ENCODE results near the gene KANTR.
"Not testable (repeated sequence)": the region's sequence is repeated elsewhere in the genome, so short reads cannot be mapped to it uniquely, and the experiment has no call there.

The KANTR gene

DNA sequence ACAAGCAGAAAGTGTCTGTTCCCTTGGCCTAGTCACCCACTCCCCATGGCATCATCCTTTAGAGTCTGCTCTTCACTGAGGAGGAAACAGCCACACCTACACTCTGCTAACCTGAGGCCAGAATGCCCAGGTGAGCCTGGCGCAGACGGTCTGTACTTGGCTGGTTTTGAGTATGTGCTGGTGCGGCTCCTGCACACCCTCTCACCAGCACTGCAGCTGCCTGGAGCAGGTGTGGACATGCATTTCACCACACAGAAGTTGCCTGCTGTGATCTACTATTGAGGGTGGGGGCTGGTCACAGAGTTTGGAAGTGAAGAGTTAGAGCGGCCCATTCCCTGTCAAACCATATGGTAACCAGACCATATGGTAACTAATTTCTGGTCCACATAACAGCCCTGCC, 39.5 kb downstream of the KANTR start:
- no peak for DNase-seq

GRCh38 chrX:53135581-53135980, 41.6 kb downstream of the KANTR start:
- DNase-seq: no peak

DNA sequence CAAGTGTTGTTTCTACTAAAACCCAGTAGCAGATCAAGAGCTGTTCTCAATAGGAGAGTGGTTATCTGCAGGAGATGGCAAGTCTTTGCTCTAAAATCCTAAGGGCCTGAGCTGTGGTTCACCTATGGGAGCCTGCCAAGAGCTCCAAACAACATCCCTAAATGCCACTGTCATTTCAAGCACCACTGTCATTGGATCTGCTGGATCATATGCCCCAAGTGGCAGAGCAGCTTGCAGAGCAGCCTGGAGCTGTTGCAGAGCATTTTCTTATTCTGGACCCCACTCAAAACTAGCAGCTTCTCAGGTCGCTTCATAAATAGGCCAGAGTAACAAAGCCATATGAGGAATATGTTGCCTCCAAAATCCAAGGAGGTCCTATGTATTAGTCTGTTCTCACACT, 59.6 kb downstream of the KANTR start:
- no peak for DNase-seq

GRCh38 chrX:53155512-53156206, 61.7 kb downstream of the KANTR start:
- DNase-seq: no peak

DNA sequence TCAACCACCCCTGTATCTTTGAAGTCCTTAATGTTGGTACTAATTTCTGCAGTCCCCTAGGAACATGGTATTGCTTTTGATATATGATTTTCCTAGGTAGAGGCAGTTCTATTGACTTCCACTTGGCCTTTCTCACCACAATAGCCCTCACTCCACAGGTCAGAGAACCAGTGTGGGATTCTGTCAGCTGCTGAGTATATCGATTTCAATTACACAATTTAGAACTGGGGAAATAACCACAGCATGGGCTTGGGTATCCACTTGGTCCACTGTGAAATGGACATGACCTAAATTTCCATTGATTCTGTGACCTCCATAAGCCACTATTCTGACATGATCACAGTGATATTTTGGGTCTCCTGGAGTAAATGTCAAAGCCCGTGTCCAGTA, 62.3 kb downstream of the KANTR start:
- DNase-seq: no peak

GRCh38 chrX:53159184-53159583, 65.2 kb downstream of the KANTR start:
- DNase-seq: no peak

DNA sequence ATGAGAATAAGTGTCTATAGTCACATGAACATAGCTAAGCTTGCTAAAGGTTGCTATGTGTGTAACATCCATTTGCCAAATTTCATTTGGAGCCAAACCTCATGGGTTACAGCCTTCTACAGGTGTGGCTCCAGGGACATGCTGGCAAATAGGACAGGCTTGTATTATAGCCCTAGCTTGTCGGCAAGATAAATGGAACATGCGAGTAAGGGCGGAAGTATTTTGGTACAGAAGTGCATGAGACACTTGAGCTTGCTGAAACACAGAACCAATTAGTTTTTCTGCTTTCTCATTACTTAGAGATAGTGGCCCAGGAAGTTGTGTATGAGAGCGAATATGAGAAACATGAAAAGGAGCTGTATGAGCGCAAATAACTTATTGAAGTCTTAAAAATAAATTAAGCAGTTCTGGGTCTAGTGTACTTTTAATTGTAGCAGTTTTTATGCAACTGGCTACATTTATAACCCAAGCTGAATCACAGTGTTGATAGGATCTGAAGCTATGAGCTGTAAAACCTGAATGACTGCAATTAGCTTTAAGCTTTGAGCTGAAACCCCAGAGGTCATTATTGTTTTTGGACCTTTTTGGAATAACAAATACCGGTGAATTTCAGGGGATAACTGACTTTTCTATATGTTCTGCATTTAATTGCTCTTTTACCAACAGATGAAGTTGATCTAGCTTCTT, 66.5 kb downstream of the KANTR start:
- no peak for DNase-seq

DNA sequence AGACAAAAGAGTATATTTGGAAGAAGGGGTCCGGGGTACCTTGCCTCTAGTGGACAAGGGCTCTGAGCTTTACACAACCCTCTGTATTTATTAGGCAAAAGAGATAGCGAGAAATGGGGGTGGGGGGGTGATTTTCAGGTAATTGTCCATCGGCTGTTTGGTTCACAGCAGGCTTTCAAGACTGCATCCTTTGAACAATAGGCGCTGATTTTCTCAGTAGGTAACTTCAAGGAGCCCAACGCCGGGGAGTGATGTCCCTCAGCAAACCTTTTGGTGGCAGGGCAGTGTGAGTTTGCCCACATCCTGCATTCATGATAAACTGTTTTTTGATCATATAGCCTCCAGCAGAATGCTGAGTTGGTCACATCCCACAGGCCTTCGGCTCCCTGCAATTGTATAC, 69.5 kb downstream of the KANTR start:
- no peak for DNase-seq

DNA sequence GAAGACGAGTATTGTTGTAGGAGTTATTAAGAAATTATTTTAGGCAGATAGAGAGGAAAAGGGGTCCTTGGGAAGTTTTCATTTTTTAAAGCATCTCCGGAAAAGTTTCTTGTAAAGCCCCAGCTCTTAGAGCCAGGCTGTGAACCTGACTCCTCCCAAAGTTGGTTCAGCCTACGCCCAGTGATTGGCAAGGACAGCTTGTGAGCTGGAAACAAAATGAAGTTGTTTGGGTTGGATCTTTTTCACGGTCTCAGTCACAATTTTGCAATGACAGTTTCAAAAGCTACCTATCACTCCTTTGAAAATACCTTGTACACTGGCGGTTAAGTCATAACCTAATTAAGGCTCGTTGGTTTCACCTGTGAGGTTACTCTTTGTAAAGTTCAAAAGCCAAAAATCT, 70.6 kb downstream of the KANTR start:
- not testable (repeated sequence) for DNase-seq

DNA sequence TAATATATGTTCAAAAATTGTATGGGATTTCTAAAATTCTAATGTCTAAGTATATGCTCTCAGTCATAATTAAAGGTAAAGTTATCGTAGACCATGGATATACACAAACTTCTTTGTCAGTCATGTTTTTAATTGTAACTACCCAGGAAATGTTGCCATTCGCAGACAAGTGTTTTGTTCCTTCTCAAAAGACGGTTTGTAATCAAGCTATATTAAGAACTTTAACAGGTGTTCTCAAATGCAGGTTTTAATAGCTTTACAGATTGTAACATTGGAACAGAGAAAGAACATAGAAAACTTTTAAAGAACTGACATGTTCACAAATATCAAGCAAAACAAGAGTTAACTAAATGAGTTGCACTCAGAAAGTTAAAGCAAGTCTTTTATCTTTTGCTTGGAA, 72.2 kb downstream of the KANTR start:
- DNase-seq: no peak

DNA sequence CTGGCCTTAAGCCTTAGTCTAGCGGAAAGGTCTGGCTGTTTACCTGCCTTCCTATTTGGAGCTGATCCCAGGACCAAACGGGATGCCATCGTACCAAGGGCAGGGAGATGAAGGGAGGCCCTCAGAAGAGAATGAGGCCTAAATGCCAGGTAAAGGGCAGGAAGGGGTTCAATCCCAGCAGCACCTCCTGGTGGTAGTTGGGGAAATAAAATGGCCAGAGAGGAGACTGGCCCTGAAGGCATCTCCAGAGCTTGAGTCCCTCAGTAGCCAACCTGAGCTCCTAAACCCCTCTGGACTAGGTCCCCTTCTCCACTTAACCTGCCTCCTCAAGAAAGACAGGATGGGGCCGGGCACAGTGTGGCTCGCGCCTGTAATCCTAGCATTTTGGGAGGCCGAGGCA, 77.4 kb downstream of the KANTR start:
- DNase-seq: no peak

Measured in NCI-H1105 (cell line).